GM21723 (cell line): Measurements from ENCODE around the gene RPN1.
"Not testable (repeated sequence)": the region's sequence is repeated elsewhere in the genome, so short reads cannot be mapped to it uniquely, and the experiment has no call there.

ENCODE experiments used
- ATAC-seq: cut with Tn5 transposase; IDR thresholded peaks from one replicate; pipeline ENCODE4 v1.9.1; 2021; ENCODE audit warnings: mild to moderate bottlenecking, moderate library complexity; ENCODE audit not compliant: unreplicated experiment

The RPN1 gene

DNA sequence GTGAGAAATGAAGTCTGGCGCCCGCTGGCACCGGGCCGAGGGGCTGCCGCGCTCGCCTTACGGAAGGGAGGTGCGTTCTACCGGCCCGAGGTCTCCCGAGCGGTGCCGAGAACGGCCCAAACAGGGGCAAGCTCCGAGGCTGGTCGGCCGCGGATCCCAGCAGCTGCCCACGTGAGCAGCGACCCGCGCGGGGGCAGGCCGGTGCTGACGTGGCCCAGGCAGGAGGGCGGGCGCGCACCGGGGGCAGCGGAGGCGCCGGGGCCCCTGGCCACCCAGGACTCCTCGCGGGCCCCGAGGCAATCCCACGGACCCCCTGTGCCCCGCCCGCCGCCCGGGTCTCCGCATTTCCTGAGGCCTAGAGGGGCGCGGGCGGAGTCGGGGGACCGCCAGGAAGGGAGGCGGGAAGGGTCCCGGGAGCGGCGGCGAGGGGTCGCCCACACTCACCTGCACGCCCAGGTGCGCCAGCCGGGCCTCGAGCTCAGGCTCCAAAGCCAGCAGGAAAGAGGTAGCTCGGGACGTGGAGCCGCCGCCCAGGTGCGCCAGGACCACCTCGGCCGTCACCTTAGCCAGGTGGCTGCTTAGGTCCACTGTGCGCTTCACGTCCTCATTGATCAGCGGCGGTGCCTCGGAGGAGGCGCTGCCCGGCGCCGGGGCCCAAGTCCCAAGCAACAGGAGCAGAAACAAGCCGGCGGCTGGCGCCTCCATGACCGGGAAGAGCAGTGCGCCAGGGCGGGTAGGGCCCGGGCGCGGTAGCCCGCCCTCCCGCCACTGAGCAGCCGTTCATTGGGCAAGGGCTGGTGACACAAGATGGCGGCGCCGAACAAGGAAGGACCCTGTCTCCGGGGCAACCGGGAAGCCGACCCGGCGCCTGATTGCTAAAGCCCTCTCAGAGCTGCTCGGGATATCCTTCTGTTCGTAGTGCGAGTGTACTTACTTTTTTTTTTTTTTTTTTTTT lies at the start of gene RPN1:
Gene RPN1 (minus strand): TSS at position 723 of the 955 bp plus-strand sequence. CDS start 18 bp downstream, at position 705.
- ATAC-seq = peak; percentile 95

DNA sequence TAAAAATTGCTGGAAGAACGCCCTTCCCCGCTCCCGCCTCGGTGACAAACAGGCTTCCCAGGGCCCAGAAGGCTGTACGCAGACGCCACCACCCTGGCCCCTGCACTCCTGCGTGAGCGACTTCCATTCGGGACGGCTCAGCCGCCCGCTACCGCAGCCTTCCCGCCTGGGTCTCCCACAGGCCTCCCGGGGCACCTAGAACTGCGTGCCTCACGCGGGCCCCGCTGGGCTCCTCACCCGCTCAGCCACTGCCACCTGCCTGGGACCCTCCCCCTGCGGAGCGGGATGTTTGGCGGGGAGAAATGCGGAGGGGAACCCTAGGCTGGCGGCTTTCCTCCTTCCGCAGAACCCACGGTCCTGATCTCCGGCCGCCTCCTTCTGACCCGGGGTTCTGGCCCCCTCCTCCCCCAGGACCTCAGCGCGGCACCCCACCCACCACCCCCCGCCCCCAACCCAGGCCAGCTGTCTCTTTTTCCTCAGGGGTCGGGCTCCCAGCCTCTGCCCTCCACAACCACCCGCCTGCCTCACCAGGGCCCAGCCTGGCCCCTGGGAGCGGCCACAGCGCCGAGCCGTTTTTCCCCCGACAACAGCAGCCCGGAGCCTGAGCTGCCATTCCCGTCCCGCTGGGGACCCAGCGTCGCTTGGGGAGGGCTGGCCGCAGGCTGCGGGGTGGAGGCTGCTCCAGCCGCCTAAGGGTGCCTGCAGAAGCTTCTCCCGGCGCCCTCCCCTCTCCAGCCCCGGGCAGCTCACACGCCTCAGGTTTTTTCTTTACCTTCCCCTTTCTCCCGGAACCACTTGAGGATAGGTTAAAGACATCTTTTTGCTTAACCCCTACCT lies 47.8 kb upstream of the RPN1 start:
- no peak for ATAC-seq

DNA sequence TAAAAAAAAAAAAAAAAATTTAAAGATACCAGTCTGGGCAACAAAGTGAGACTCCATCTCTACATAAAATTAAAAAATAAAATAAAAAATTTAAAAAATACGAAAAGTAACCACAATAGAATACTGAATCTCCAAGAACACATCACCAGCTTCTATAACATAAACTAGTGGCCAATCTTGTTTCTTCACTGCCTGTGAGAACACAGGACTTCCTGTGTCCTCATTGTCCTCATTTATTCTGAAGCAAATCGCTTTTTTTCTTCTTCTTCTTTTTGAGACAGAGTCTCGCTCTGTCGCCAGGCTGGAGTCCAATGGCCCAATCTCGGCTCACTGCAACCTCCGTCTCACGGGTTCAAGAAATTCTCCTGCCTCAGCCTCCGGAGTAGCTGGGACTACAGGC lies 46.7 kb upstream of the RPN1 start:
- ATAC-seq = no peak

DNA sequence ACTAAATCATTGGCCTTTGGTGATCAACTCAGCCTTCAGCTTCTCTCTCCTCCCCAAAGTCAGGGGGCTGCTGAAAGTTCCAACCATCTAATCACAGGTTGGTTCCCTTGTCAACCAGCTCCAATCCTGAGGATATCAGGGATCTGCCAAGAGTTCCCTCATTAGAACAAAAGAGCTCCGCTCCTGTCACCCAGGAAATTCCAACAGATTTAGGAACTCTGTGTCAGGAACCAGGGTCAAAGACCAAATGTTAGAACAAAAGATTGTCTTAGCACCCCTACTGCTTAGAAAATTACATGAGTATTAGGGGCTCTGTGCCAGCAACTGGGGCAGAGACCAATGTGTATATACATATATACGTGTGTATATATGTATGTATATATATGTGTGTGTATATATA lies 43.1 kb upstream of the RPN1 start:
- no peak for ATAC-seq

DNA sequence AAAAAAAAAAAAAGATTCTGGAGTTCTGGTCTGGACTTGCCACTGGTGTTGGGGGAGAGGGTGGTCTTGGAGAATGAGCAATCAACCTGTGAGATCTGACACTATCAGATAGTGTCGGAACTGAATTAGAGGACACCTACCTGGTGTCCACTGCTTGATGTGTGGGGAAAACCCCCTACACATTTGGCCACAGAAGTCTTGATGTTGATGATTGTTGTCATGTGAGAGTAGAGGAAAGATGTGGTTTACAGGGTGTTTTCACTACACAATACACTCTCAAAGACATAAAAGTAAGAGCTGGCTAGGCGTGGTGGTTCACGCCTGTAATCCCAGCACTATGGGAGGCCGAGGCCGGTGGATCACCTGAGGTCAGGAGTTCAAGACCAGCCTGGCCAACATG lies 38.4 kb upstream of the RPN1 start:
- no peak for ATAC-seq

DNA sequence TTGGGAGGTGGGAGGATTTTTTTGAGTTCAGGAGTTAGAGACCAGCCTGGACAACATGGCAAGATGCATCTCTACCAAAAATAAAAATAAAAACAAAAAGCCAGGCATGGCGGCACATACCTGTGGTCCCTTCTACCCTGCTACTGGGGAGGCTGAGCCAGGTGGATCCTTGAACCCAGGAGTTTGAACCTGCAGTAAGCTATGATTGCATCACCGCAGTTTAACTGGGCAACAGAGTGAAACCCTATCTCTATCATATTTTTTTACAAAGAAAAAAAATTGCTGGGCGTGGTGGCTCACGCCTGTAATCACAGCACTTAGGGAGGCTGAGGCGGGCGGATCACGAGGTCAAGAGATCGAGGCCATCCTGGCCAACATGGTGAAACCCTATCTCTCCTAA lies 35.8 kb upstream of the RPN1 start:
- ATAC-seq = no peak

DNA sequence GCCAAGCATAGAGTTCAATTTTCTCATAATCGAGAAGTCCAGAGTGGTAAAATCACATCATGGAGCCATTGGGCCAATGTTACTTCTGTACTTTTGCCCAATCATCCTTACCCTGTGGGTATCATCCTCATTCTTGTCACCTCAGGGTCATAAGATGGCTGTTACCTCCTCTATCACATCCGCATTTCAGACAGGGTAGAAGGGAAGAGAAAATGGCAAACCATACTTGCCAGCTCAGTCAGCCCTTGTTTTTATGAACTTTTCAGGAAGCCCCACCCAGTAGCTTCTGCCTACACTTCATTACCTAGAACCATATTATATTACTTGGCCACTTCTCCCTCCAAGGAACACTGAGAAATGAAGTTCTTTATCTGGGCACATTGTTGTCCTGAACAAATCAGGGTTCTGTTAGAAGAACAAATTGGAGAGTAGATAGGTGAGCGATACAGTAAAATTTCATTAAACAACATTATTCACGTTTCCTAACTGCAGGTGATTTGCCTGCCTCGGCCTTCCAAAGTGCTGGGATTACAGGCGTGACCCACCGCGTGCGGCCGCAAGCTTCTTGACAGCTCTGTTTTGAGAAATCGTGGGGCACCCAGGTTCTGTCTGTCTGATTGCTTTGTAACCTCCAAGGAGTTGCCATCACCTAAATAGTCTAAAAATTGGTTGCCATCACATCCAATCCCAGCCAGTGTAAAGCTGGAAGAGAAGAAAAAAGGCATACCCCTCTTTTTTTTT lies 34.5 kb upstream of the RPN1 start:
- no peak for ATAC-seq

DNA sequence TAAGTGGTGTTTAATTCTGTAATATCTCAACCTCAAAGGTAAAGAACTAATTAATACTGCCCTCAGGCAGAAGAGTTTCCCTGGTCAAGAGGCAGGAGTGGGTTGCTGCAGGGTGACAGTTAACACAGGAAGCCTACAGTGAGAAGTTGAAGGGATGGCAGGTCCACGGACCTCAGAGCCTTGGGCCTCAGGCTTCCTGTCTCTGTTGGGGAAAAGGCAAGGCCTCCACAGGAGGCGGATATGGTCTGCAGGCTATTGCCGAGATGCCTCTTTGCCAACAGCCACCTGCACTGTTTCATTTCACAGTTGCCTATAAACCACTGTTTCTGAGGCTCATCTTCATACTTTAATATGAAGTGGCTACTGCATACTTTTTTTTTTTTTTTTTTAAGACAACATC lies 33.3 kb upstream of the RPN1 start:
- ATAC-seq = no peak

DNA sequence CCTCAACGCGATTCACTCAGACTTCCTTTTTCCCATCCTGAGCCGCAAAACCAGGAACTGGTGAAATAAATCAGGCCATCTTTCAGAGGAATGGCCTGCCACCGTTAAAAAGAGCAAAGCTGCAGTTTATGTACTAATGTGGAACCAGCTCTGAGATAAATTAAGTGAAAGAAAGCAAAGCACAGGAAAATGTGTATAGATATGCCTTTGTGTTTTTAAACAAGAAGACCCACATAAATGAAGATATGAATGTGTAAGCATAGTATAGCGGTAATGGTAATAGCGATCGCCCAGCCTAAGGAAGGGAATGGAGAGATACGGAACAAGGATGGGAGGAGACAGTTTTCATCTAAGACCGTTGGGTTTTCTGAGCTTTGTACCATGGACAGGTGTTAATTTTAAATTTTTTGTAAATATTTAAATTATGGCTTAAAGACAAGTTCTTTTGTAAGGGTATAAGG lies 30.8 kb upstream of the RPN1 start:
- ATAC-seq = no peak

DNA sequence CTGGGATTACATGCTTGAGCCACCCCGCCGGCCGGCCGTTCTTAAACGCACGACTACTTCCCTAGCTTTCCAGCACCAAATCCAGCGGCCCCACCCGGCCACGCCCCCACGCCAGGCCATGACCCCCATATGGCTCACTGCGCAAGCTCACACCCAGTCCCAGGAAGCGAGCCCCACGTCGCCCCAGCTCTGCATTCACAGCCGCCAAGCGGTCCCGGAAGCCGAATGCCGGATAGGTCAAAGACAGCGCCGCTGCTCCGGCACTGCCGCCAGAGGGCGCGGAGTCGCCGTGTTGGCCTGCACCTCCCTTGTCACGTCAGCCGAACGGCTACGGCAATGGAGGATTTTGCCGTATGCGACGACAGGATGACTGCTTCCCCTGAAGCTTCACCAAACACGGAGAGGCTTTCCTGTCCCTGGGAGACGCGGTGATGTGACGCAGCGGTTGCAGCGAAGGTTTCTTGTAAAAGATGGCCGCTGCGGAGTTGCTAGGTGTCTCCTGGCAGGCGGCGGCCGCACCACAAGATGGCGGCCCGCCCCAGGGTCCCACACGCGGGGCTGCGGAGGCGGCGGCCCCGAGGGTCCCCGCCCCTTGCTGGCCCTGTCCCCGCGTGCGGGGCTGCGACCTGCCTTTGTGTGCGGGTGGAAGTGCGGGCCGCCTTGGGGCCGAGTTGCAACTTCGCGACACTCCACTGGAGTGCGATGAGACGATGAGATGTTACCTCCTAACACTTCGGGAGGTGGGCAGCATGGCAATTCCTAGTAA lies 30.2 kb upstream of the RPN1 start:
- peak; percentile 95 for ATAC-seq

DNA sequence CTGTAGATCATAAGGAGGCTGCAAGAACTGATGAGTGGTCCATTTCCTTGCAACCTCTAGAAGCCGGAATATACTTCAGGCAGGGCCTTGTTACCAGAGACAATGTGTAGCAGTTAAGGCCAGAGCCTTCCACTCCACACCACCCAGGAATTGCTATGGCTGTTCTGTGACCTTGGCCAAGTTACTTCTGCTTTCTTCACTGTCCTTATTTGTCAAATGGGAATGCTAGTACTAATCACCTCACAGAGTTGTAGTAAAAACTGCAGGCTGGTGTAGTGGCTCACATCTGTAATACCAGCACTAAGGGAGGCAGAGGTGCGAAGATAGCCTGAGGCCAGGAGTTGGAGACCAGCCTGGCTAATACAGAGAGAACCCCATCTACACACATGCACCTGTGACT lies 28.7 kb upstream of the RPN1 start:
- no peak for ATAC-seq

DNA sequence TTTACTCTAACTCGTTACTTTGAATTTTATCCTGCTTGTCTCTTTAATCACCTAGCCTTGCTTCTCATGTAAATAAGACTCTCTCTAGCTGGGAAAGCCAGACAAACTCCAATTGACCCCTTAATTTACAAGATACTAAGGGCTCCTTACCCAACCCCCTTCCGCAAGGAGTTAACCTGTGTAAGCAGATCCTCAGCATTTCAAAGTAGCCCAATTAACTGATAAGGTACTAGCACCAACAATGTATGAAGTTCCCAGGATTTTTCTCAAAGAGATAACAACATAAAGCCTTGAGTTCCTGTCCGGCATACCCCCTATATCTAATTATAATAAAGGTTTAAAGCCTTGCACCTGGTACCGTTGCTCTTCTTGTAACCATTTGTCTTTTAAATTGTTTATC lies 25.2 kb upstream of the RPN1 start:
- not testable (repeated sequence) for ATAC-seq

DNA sequence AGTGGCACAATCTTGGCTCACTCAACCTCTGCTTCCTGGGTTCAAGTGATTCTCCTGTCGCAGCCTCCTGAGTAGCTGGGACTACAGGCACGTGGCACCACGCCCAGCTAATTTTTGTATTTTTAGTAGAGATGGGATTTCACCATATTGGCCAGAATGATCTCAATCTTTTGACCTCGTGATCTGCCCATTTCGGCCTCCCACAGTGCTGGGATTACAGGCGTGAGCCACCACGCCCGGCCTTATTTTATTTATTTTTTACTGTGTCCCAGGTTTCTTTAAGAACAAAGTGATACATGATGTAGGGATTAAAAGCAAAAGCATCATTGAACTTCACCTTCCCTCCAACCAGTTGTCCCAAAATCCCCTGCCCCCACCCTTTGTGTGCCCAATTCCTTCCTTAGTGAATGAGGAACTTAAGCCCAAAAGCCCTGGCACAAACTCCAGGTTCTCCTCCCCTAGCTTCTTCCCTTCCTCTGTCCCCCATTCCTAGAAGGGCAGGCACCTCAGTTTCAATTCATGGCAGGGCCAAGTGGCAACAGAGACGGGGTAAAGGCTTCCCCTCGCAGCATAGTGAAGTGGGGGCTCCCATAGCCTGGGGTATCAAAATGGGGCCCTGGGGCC lies 23.7 kb upstream of the RPN1 start:
- ATAC-seq = no peak

DNA sequence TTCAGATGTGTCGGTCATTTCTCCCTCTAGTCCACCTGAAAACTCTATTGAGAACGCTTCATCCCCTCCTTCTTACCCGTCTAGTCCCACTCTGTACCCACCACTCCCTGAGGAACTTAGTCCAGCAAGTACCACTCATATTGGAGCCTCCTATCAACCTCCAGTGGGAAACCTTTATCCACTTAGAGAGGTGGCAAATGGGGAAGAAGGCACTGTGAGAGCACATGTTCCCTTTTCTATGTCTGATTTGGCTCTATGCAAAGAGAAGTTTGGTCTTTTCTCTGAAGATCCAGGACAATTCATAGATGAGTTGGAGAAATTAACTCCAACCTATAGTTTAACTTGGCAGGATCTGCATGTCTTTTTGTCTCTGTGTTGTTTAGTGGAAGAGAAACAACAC lies 17.0 kb upstream of the RPN1 start:
- no peak for ATAC-seq

DNA sequence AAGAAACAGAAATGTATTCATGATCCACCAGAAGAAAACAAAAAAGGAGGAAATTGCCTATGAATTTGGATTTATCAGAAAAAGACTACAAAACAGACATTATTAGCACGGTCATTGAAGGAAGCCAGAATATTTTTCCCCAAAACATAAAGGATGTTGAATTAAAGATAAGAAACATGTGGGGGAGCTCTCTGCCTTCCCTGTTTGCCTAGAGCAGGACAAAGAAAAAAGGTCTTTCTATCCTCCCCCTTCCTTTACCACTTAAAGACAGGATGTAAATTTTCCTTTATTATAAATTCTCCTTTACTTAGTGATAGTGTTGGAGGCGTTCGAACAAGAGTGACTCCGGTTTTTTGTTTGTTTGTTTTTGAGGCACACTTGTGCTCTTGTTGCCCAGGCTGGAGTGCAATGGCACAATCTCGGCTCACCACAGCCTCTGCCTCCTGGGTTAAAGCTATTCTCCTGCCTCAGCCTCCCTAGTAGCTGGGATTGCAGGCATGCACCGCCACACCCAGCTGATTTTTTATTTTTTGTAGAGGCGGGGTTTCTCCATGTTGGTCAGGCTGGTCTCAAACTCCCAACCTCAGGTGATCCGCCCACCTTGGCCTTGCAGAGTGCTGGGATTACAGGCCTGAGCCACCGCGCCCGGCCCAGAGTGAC lies 14.9 kb upstream of the RPN1 start:
- ATAC-seq = no peak

DNA sequence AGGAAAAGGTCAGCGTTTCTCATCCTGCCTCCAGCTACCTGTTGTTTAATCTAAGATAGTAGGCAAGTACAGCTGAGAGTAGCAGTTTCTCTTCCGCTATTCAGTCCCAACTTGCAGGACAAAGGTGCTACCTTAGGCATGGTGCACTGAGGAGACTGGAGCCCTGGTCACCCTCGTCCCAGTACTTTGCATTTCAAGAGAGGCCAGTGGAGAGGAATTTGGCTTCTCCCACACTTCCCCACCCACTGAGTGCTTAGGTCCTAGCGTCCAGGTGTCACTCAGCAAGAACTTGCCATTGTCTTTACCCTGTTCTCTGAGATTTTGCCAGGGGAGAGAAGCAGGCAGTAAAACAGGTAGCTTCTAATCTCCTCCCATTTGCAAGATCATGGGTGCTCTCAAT lies 12.5 kb upstream of the RPN1 start:
- no peak for ATAC-seq

DNA sequence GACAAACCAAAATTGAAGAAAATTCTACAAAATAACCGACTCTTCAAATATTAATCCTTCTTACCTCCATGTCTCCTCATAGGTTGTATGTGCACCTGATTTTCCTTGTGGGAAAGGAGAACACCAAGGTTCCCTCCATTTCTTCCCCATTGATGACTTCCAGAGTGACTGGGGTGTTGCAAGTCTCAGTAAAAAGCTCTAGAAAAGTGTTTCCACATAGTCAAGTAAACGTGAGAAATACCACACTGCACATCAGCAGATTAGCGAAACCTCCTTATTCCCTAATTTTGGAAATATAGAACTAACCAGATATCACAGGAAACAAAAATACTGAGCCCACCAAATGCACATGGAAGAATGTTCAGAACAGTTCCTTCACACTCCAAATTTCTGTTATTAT lies 4.9 kb upstream of the RPN1 start:
- ATAC-seq = no peak

DNA sequence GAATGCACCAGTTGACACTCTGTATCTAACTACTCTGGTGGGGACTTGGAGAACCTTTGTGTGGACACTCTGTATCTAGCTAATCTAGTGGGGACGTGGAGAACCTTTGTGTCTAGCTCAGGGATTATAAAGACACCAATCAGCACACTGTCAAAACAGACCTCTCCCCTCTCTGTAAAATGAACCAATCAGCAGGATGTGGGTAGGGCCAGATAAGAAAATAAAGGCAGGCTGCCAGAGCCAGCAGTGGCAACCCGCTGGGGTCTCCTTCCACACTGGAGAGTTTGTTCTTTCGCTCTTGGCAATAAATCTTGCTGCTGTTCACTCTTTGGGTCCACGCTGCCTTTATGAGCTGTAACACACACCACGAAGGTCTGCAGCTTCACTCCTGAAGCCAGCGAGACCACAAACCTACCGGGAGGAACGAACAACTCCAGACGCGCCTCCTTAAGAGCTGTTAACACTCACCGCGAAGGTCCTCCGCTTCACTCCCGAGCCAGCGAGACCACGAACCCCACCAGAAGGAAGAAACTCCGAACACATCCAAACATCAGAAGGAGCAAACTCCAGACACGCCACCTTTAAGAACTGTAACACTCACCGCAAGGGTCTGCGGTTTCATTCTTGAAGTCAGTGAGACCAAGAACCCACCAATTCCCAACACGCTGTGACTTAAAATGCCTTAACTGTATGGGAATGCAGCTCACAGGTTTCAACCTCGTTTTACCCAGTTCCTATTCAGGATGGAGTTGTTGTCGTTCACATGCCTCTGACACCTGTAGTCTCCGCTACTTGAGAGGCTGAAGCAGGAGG lies 3.6 kb upstream of the RPN1 start:
- ATAC-seq = not testable (repeated sequence)
